ENCODE results near the gene LIG1.

LIG1 gene

DNA sequence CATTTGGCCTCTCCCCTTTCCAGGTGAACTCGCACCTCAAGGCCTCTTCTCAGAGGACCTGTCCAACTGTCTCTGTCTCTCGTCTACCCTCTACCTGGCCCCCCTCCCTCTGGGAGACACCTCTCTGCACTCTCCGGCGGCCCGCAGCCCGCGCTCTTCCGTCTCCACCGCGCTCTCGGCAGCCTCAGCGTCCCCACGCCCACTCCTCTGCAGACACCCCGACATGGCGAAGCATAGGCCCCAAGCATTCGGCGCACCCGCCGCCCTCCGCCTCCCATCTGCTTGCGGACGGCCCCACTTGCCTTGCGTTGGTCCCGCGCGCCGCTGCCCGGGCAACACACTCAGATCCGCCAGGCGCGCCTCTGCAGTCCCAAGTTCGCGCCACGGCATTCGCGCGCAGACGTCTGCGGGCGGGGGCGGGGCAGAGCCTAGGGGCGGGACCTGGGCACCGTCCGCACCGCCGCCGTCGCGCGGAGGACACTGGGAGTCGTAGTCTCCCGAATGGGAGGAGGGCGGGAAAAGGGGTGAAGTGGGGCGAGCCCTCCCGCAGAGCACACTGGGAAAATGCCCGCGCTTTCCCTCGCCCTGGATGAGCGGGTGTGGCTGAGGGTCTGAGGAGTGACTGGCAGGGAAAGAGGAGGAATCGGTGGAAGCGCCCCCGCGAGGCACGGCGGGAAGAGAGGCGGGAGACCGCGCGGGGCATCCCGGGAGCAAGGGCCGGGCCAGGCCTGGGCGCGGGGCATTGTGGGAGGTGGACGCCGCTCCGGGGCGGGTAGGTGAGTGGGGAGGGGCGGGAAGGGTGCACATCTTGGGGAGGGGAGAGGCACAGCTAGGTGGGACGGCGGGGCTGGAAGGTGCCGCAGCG, at the start of gene LIG1, which contains the start of gene ZSWIM9:
Gene LIG1 (minus strand): TSS at position 406 of the 865 bp plus-strand sequence. CDS start 4,778 bp downstream, outside the sequence.
Gene ZSWIM9 (plus strand): TSS at position 742 of the 865 bp plus-strand sequence. CDS start 1,123 bp downstream, outside the sequence.
- peak; percentile 97 for DNase-seq

- no peak for DNase-seq
Observed at GRCh38 chr19:48218997-48219396, 48.9 kb upstream of the LIG1 start.

DNA sequence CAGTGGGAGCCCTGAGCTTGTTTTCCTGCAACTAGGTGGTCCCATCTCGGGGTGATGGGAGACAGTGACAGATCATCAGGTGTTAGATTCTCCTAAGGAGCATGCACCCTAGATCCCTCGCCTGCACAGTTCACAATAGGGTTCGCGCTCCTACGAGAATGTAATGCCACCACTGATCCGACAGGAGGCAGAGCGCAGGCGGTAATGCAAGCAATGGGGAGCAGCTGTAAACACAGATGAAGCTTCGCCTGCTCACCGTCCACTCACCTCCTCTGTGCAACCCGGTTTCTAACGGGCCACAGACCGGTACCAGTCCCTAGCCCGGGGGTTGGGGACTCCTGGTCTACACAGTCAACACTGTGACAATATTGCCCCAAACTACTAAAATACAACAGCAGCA, 46.8 kb upstream of the LIG1 start:
- no peak for DNase-seq

GRCh38 chr19:48213959-48214358, 43.8 kb upstream of the LIG1 start:
- DNase-seq, result no peak

- DNase-seq, result no peak
Observed at GRCh38 chr19:48210005-48210404, 39.9 kb upstream of the LIG1 start.

DNA sequence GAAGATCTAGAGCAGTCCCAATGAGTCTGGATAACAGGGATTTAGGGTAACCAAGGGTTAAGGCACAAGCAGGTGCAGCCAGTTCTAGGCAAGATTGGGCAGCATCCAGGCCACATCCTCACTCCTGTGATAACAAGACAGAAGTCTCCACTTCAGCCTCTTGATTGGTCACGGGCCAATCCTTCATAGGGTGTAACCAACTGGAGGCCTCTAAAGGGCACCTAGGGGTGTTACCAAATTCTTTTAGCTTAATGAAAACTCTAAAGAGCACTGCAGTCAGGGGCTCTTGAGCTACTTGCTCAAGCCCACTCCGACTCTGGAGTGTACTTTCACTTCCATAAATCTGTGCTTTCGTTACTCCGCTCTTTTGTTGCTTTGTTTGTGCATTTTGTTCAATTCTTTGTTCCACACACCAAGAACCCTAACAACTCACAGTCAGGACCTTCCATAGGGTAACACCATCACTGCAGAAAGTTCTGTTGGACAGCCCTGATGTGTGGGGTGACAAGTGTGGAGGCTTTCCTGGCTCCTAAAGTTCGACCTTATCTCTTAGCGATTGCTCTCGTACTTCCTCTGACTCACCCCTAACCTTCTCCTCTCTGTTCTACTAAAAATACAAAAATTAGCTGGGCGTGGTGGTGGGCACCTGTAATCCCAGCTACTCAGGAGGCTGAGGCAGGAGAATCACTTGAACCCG, 36.4 kb upstream of the LIG1 start:
- DNase-seq, result no peak

- peak; percentile 100 for DNase-seq
Observed at GRCh38 chr19:48203794-48204628, 33.9 kb upstream of the LIG1 start.

DNA sequence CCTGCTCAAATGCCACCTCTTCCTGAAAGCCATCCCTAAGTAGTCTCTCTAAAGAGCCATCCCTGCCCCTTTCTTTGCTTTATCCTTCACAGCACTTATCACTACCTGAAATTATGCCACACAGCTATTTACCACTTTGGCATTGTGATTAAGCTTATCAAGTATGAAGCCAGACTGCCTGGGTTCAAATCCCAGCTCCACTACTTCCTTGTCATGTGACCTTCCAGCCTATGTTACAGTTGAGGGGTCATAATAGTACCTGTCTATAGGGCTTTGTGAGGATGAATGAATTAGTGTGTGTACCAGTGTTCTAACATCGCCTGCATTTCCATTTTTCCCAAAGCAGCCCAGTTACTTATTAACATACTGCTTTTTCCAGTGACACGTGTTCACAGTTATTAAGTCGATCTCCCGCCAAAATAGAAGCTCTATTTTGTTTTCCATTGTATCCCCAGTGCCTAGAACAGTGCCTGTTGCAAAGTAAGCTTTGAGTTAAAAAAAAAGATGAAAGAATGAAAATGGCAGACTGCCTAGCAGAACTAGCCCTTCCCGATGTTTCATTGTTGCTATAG, 33.2 kb upstream of the LIG1 start:
- DNase-seq, result peak; percentile 50

DNA sequence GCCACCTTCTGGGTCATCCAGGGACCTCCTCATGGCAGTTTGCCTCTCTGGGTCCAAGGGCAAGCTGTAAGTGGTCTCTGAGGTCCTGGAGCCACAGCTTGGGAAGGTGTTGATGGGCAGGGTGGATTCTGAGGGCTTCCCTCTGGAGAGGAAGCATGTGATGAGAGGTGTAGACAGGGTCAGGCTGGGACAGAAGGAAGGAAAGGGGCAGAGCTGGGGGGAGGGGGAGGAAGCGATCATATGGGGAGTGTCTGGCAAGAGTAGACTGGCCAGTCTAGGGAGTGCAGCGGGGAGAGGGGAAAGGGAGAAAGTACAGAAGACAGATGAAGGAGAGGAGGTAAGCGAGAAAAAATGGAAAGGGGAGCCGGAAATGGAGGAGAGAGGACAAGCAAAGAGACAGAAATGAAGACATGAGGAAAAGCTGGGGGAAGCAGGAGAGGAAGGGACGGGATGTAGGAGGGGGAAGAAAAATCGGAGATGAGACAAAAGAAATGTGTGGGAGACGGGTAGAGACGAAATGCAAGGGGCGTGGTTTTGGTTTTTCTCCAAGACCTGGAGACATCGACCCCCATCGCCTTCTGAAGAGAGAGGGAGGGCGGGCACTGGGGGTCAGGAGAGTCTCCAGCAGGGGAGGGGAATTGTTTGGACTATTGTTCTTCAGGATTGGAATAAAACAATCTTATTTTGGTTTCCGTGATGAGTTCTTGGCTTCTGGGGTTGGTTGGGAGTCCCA, 27.0 kb upstream of the LIG1 start:
- DNase-seq, result no peak

- no peak for DNase-seq
Observed at GRCh38 chr19:48196321-48196763, 26.2 kb upstream of the LIG1 start.

GRCh38 chr19:48194844-48195830, 25.0 kb upstream of the LIG1 start:
- no peak for DNase-seq

GRCh38 chr19:48194041-48194843, 24.1 kb upstream of the LIG1 start:
- no peak for DNase-seq

DNA sequence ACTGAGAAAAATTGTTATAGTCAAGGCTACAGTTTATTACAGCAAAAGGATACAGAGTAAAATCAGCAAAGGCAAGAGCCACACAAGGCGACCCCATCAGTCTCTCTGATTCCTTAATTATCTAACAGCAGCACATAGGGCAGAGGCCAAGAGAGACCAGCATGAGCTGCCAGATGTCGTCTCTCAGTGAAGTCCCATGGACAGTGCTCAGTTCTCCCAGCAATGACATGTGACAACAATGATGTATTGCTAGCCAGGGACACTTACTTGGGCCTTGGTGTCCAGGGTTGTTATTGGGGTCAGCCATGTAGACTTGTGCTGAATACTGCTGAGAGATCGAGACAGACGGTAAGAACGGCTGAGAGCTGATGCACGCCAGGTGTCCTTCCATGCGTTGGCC, 22.6 kb upstream of the LIG1 start:
- no peak for DNase-seq

DNA sequence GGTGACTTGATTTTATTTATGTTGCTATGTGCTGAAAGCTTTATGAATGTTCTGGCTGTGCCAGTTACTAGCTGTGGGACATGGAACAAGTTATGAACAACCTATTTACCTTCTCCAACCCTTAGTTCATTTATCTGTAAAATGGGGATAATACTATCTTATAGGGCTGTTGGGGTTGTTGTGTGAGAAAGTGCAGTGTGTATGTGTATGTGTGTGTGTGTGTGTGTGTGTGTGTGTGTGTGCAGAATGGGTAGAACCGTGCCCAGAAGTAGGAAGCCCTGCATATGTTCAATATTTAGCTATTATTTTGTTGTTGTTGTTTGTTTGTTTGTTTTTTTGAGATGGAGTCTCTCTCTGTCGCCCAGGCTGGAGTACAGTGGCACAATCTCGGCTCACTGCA, 20.7 kb upstream of the LIG1 start:
- no peak for DNase-seq

DNA sequence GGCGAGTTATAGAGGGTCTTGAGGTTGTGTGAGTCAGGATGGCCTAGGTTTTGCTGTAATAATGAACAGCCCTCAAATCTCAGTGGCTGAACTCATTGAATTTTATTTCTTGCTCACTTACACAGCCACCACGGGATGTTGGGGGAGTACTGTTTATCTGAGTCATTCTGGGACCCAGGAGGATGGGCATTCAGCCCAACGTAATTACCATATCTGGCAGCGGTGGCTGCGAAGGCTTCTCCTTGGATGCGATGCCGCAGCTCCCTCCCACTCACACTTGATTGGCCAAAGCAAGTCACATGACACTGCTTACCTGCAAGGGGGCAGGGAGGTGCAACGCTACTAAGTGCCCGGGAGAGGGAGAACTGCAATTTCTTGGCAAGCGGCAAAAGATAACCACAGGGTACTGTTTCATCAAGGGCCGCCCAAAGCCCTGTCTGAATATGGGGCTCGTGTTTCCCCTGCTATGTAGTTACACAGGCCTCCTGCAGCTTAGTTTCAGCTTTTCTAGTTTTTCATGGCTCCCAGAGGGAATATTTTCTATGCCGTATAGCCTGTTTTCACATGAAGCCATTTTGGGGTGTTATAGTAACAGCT, 20.2 kb upstream of the LIG1 start:
- peak; percentile 97 for DNase-seq

- DNase-seq, result no peak
Observed at GRCh38 chr19:48186541-48186991, 16.4 kb upstream of the LIG1 start.

- no peak for DNase-seq
Observed at GRCh38 chr19:48186015-48186414, 15.9 kb upstream of the LIG1 start.

GRCh38 chr19:48183356-48183755, 13.2 kb upstream of the LIG1 start:
- DNase-seq, result no peak

DNA sequence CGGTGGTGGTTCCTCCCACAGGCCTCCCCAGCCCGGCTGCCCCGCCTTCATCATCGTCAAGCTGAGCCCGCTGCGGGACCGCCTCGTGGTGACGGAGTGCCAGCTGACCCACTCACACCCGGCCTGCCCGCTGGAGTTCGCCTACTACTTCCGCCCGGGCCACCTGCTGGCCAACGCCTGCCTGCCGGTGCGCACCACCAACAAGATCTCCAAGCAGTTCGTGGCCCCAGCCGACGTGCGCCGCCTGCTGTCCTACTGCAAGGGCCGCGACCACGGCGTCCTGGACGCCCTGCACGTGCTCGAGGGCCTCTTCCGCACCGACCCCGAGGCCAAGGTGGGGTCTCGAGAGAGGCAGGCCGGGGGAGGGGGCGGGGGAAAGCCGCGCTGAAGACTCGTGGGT, 12.3 kb upstream of the LIG1 start:
- no peak for DNase-seq
